Measurements from ENCODE around the gene CALR.
"Not testable (repeated sequence)": the region's sequence is repeated elsewhere in the genome, so short reads cannot be mapped to it uniquely, and the experiment has no call there.

CALR gene

DNA sequence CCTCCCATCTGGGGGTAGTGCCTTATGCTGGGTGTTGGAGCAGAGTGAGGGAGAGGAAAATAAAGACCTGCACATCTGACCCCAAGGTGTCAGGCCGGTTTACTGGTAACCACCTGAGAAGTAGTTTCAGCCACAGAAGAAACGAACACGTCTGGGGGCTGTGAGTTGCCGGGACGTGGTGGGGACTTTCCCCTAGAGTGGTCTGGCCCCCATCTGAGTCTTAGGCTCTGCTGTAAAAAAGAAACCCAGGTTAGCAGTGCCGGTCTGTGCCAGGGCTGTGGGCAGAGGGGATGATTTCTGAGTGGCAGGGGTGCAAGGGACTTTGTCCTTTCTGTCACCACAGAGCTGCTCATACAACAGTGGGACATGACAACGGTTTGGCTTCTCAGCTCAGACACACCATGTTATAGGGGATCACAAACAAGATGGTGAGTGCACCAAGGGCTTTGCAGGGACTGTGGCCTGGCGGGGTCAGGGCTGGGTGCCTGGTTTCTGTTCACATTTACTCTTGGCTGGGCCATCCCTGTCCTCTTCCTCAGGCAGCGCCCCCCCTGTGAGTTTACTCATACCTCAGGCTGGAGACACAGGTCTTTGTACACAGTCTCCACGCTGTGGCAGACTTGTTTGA lies 38.4 kb upstream of the CALR start:
- no peak for DNase-seq (ENCODE audit: low read depth in 2 of 2)
- TF ChIP-seq, protein P1, sequence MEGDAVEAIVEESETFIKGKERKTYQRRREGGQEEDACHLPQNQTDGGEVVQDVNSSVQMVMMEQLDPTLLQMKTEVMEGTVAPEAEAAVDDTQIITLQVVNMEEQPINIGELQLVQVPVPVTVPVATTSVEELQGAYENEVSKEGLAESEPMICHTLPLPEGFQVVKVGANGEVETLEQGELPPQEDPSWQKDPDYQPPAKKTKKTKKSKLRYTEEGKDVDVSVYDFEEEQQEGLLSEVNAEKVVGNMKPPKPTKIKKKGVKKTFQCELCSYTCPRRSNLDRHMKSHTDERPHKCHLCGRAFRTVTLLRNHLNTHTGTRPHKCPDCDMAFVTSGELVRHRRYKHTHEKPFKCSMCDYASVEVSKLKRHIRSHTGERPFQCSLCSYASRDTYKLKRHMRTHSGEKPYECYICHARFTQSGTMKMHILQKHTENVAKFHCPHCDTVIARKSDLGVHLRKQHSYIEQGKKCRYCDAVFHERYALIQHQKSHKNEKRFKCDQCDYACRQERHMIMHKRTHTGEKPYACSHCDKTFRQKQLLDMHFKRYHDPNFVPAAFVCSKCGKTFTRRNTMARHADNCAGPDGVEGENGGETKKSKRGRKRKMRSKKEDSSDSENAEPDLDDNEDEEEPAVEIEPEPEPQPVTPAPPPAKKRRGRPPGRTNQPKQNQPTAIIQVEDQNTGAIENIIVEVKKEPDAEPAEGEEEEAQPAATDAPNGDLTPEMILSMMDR (IDR thresholded peaks at IDR 0.05; ENCODE audit: low read depth, low read length), result no peak
- no peak overlapping the region for H3K4me3 ChIP-seq (replicated peaks in 1 of 2; ENCODE audit: low read depth in 2 of 2, low read length in 2 of 2)

DNA sequence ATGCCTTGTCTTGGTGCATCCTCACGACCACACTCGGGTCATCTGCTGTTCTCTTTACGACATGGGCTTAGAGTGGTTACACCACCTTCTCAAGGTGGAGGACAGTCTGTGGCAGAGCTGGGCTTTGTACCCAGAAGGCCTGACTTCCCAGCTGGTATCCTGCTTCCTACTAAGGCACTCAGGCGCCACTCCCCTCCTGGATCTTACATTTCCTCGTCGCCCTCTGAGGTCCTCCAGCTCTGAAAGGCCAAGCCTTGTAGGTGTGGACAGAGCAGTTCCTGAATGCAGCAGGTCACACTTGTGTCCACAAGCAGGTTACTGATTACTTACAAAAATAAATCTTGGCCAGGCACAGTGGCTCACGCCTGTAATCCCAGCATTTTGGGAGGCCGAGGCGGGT lies 31.2 kb upstream of the CALR start:
- DNase-seq (ENCODE audit: low read depth in 2 of 2), result no peak
- TF ChIP-seq, protein P1 (IDR thresholded peaks at IDR 0.05; ENCODE audit: low read depth, low read length), result no peak

DNA sequence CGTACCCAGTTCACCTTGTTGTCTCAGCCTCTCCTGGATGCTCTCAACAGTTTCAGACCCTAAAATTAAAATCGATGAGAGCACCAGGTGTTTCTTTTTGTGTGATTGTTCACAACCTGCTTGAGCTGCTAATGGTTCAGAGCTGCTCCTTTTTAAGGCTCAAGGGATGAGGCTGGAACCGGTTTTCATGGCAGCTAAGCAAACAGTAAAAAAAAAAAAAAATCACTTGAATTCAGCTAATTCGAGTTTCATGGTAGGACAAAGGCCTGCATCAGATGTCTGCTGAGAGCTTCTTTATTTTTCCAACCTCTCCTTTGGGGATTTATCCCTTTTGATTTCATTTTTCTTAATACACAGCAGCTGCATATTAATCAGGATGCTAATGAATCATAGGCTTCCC lies 25.8 kb upstream of the CALR start:
- TF ChIP-seq, protein P1 (IDR thresholded peaks at IDR 0.05; ENCODE audit: low read depth, low read length), result no peak
- no peak overlapping the region for H3K4me3 ChIP-seq (replicated peaks in 1 of 2; ENCODE audit: low read depth in 2 of 2, low read length in 2 of 2)
- DNase-seq (ENCODE audit: low read depth in 2 of 2), result no peak

More for the DNA sequence above, 31.2 kb upstream of the CALR start:
- H3K4me3 ChIP-seq (replicated peaks in 1 of 2; ENCODE audit: low read depth in 2 of 2, low read length in 2 of 2), result no peak overlapping the region

DNA sequence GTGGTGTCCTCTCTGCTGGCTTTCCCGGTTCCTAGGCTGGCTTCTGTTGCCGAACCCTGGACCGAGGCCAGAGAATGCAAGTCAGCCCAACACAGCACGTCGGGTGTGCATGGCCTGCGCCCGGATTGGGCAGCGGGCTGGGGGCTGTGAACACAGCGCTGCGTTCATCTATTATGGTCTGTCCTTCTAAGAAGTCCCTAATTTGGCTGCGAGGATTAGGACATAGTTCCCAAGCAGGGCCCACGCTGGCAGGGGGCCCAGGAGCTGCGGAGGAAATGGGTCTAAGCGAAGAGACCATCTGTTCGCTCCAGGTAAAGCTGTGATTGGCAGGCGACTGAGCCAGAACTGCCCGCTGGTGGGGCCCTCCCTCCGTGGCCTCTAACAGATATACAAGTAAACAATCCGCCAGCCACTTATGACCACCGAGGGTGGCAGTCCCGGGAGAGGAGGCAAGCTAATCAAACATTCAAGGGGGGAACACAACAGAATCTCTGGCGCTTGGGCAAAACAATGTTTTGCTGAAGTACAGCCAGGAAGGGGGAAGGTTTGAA lies 25.3 kb upstream of the CALR start:
- no peak overlapping the region for H3K4me3 ChIP-seq (replicated peaks in 1 of 2; ENCODE audit: low read depth in 2 of 2, low read length in 2 of 2)
- DNase-seq (ENCODE audit: low read depth in 2 of 2), result peak; percentile 50 to 88
- TF ChIP-seq, protein P1 (IDR thresholded peaks at IDR 0.05; ENCODE audit: low read depth, low read length), result no peak

DNA sequence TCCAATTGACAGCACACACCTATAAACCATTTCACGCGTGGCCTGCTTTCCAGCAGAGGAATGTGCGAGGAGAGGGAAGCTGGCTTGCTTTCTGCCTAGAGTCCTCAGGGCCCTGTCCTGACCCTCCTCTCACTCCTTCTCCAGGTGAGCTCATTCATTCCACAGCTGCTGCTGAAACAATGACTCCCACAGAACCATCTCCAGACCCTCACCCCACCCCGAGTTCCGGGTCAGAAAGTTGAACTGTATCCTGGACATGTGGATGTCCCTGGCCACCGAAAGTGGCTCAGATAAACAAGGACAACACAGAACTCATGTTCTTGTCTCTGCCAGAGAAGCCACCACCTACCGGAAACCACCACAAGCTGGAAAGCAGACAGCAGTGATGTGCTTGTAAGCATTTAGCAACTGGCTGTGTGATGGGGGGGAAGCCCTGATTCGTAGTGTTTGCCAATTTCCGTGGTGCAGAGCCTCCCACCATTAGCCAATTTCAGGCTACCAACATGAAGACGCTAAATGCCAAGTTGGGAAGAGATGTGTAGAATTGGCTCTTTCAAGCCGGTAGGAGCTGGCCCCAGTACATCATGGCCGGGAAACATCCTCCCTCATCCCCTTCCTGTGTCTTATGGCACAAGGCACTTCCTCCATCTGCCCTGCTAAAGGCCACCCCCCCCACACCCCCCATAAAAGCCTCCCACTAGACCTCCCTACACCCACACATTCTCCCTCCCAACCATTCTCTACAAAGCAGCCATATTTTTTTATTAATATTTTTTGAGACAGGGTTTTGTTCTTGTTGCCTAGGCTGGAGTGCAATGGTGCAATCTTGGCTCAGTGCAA lies 24.3 kb upstream of the CALR start:
- peak; percentile 57 to 63 for DNase-seq (ENCODE audit: low read depth in 2 of 2)
- H3K4me3 ChIP-seq (replicated peaks in 1 of 2; ENCODE audit: low read depth in 2 of 2, low read length in 2 of 2), result no peak overlapping the region
- TF ChIP-seq, protein P1 (IDR thresholded peaks at IDR 0.05; ENCODE audit: low read depth, low read length), result no peak

DNA sequence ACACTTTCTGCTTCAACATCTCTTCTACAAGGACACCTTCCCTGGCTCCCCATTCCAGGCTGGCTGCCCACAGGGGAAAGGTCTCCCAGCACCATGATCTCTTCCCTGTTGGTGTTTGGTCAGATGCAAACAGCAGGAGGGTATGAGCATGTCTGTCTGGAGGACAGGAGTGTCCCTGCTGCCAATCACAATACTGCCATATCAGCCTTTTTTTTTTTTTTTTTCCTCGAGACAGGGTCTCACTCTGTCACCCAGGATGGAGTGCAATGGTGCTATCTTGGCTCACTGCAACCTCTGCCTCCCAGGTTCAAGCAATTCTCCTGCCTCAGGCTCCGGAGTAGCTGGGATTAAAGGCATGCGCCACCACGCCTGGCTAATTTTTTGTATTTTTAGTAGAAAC lies 22.5 kb upstream of the CALR start:
- not testable (repeated sequence) for H3K4me3 ChIP-seq (replicated peaks in 1 of 2; ENCODE audit: low read depth in 2 of 2, low read length in 2 of 2); DNase-seq (ENCODE audit: low read depth in 2 of 2)

DNA sequence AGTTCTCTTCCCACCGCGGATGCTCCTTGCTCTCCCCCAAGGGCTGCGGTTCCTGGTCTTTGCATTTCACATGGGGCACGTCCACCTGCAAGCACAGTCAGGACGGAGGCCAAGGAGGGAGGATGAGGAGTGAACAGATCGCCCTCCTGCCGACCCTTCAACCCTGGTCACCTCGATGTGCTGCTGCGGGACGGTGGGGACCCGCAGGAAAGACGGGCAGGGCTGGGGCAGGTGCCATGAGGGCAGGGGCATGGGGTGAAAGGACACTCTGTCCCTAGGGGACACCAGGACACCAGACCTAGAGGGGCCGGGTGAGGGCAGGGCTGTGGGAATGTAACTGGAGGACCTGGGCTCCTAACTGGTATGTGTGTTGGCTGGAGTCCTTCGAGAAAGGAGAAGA lies 20.2 kb upstream of the CALR start:
- DNase-seq (ENCODE audit: low read depth in 2 of 2), result no peak
- no peak overlapping the region for H3K4me3 ChIP-seq (replicated peaks in 1 of 2; ENCODE audit: low read depth in 2 of 2, low read length in 2 of 2)
- TF ChIP-seq, protein P1 (IDR thresholded peaks at IDR 0.05; ENCODE audit: low read depth, low read length), result no peak

Data from cardiac fibroblast (primary cell).